ENCODE measurements around the gene MAP6D1.
"Not testable (repeated sequence)": the region's sequence is repeated elsewhere in the genome, so short reads cannot be mapped to it uniquely, and the experiment has no call there.

The MAP6D1 gene

DNA sequence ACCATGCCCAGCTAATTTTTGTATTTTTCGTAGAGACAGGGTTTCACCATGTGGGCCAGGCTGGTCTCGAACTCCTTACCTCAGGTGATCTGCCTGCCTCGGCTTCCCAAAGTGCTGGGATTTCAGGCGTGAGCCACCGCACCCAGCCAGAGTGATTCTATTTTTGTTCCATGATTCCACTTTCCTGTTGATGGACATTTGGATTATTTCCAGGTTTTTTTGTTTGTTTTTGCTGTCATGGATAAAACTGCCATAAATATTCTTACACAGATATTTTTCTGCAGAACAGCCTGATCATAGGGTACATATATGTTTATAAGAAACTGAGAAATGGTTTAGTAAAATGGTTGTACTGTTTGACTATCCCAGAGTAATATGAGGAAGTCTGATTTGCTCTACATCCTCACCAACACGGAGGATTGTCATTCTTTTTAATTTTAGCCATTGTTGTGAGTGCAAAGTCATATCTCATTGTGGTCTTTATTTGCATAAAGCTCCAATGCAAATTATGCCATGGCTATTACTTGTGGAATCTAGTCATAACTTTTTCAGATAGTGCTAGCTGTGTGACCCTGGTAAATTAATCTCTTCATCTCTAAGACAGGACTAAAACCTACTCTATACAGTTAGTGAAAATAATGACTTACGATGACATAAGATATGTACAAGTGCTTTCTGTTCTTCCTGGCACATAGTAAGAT is 42.7 kb downstream of the MAP6D1 start:
- DNase-seq (ENCODE audit: low spot score) = no peak
- TF ChIP-seq CTCF (IDR thresholded peaks at IDR 0.05; ENCODE audit: borderline replicate concordance, control extremely low read depth, extremely low read depth, insufficient read depth, missing control alignments) = no peak
- in situ Hi-C loops (cut with MboI; ENCODE audit: low sequenced_read_pairs, unreplicated experiment) = no loop called here

DNA sequence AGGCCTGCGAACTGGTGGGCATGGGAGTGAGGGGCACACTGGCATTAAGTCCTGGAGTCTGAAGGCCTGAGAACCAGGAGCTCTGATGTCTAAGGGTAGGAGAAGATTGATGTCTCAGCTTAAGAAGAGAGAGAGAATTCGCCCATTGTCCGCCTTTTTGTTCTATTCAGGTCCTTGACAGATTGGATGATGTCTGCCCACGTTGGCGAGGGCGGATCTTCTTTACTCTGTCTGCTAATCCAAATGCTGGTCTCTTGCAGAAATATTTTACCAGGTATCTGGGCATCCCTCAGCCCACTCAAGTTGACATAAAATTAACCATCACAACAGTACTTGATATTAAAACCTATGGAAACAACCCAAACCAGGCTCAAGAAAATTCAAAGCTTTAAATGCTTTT is 44.1 kb downstream of the MAP6D1 start:
- no peak for TF ChIP-seq CTCF (IDR thresholded peaks at IDR 0.05; ENCODE audit: borderline replicate concordance, control extremely low read depth, extremely low read depth, insufficient read depth, missing control alignments)
- in situ Hi-C loops (cut with MboI; ENCODE audit: low sequenced_read_pairs, unreplicated experiment) = no loop called here
- no peak for DNase-seq (ENCODE audit: low spot score)

GRCh38 chr3:183779896-183780465 is 45.4 kb downstream of the MAP6D1 start:
- TF ChIP-seq CTCF (IDR thresholded peaks at IDR 0.05; ENCODE audit: borderline replicate concordance, control extremely low read depth, extremely low read depth, insufficient read depth, missing control alignments) = no peak
- DNase-seq (ENCODE audit: low spot score) = no peak
- in situ Hi-C loops (cut with MboI; ENCODE audit: low sequenced_read_pairs, unreplicated experiment) = no loop called here

- TF ChIP-seq CTCF (IDR thresholded peaks at IDR 0.05; ENCODE audit: borderline replicate concordance, control extremely low read depth, extremely low read depth, insufficient read depth, missing control alignments) = no peak
- no peak for DNase-seq (ENCODE audit: low spot score)
- in situ Hi-C loops (cut with MboI; ENCODE audit: low sequenced_read_pairs, unreplicated experiment) = no loop called here
These were observed 48.3 kb downstream of the MAP6D1 start for GRCh38 chr3:183777016-183777618.

DNA sequence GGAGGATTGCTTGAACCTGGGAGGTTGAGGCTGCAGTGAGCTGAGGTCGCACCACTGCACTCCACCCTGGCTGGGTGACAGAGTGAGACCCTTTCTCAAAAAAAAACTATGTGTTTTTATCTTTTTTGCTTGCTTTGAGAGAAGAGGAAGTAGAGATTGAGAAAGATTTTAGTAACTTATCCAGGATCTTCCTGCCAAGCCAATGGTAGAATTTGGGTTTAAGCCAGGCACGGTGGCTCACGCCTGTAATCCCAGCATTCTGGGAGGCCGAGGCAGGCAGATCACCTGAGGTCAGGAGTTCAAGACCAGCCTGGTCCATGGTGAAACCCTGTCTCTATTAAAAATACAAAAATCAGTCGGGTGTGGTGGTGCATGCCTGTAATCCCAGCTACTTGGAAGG is 48.9 kb downstream of the MAP6D1 start:
- DNase-seq (ENCODE audit: low spot score); in situ Hi-C loops (cut with MboI; ENCODE audit: low sequenced_read_pairs, unreplicated experiment): not testable (repeated sequence)

GRCh38 chr3:183775781-183776180 is 49.6 kb downstream of the MAP6D1 start:
- no peak for TF ChIP-seq CTCF (IDR thresholded peaks at IDR 0.05; ENCODE audit: borderline replicate concordance, control extremely low read depth, extremely low read depth, insufficient read depth, missing control alignments)
- no peak for DNase-seq (ENCODE audit: low spot score)
- in situ Hi-C loops (cut with MboI; ENCODE audit: low sequenced_read_pairs, unreplicated experiment) = no loop called here

- in situ Hi-C loops (cut with MboI; ENCODE audit: low sequenced_read_pairs, unreplicated experiment) = no loop called here
- DNase-seq (ENCODE audit: low spot score) = no peak
- TF ChIP-seq CTCF (IDR thresholded peaks at IDR 0.05; ENCODE audit: borderline replicate concordance, control extremely low read depth, extremely low read depth, insufficient read depth, missing control alignments) = no peak
These were observed 50.7 kb downstream of the MAP6D1 start for GRCh38 chr3:183774631-183775030.
